ENCODE data around the gene POLR2M.

The POLR2M gene

DNA sequence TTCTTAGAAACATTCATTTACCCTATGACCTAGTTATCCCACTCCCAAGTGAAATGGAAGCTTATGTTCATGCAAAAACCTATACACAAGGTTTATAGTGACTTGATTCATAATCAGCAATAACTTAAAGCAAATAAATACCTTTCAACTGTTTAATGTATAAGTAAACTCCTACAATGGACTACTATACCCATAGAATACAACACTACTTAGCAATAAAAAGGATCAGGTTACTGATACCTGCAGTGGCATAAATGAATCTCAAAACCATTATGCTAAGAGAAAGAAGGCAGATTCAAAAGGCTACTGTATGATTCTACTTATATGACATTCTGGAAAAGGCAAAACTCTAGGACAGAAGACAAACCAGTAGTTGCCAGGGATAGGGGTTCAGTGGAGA lies 8.3 kb upstream of the POLR2M start:
- in situ Hi-C loops (cut with HindIII; ENCODE audit: low pct_unique_long_range_greater_than_20kb, low sequenced_read_pairs), result no loop called here
- no peak for TF ChIP-seq JUND (IDR thresholded peaks at IDR 0.05; ENCODE audit: low read depth)
- DNase-seq (ENCODE audit: low read depth in 1 of 2, low spot score in 1 of 2), result no peak

DNA sequence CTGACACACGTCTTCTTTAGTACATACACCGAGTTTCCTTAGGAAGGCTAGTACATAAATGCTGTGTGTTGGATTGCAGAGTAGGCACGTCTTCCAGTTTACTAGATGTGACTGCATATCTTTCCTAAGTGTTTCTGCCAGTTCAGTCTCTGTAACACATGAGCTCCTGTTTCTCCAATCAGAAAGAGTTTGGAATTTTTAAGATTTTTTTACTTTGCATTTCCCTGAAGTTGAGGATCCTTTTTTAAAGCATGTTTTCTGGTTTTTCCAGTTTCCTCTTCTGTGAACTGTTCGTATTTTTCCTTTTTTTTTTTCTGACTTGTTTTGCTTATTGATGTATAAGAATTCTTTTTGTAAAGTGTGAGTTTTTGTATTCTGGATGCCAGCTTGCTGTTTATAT lies 7.5 kb upstream of the POLR2M start:
- TF ChIP-seq JUND (IDR thresholded peaks at IDR 0.05; ENCODE audit: low read depth), result no peak
- no peak for DNase-seq (ENCODE audit: low read depth in 1 of 2, low spot score in 1 of 2)
- in situ Hi-C loops (cut with HindIII; ENCODE audit: low pct_unique_long_range_greater_than_20kb, low sequenced_read_pairs), result no loop called here

DNA sequence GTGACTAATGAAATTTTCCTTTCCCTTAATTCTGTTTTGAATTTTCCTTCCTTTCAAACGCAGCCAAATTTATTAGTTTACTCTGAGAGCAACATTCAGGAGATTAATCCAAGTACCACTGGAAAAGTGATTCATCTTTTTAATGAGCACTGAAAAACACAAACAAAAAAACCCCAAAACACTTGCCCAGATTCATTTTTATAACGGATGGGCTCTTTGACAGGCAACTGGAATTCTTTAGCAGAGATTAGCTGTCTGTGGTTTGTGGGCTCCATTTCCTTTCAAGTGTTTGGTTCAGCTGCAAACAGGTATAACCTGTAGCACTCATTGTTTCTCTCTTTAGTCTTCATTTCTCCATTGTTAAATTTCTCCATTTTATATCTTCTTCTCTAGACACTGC lies 3.1 kb upstream of the POLR2M start:
- TF ChIP-seq JUND (IDR thresholded peaks at IDR 0.05; ENCODE audit: low read depth), result no peak
- DNase-seq (ENCODE audit: low read depth in 1 of 2, low spot score in 1 of 2), result peak in 1 of 2 experiments; percentile 30
- in situ Hi-C loops (cut with HindIII; ENCODE audit: low pct_unique_long_range_greater_than_20kb, low sequenced_read_pairs), result no loop called here

DNA sequence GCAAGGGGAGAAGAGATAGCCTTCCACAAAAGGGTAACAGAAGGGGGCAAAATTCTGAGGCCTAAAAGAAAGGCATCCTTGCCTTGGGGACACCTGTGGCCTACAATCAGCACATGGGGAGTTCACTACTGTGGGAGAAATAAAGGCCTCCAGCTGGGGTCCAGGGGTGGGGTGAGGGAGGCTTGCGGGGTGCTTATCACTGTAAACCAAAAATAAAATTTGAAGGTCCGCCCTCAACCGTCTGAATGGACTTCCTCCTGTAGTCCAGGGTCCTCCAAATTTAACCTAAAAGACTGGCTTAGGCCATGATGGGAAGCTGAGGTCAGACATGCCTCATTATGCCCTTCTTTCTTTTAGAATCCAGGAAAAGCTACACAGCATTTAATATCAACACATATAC lies 2.1 kb upstream of the POLR2M start:
- no peak for TF ChIP-seq JUND (IDR thresholded peaks at IDR 0.05; ENCODE audit: low read depth)
- in situ Hi-C loops (cut with HindIII; ENCODE audit: low pct_unique_long_range_greater_than_20kb, low sequenced_read_pairs), result no loop called here
- DNase-seq (ENCODE audit: low read depth in 1 of 2, low spot score in 1 of 2), result no peak

DNA sequence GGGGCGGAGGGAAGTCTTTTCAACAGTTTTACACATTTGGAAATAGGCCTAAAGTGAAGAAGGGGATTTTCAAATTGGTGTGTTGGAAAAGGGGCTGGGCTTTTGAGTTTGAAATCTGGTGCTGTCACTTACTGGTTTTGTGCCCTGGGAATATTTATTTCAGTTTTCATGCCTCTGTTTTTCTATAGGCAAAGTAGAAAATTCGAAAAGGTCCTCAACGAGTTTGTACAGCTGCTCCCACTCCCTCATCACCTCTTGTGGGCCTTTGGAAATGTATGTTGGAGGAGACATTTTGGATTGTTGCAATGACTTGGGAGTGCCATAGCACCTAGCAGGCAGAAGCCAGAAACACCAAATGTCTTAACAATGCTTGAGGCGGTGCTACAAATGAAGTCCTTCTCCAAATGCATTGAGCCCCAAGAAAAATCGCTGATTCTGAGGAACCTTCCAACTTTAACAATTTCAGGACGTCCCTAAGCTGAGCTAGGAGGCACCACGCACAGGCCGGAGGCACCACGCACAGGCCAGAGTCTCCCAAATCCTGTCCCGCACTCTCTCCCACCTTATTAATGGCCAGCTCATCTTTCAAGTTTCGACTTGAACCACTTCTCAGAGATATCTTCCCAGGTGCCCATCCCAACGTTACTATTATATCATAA lies 639 bp upstream of the POLR2M start:
- in situ Hi-C loops (cut with HindIII; ENCODE audit: low pct_unique_long_range_greater_than_20kb, low sequenced_read_pairs), result no loop called here
- no peak for TF ChIP-seq JUND (IDR thresholded peaks at IDR 0.05; ENCODE audit: low read depth)
- DNase-seq (ENCODE audit: low read depth in 1 of 2, low spot score in 1 of 2), result no peak

DNA sequence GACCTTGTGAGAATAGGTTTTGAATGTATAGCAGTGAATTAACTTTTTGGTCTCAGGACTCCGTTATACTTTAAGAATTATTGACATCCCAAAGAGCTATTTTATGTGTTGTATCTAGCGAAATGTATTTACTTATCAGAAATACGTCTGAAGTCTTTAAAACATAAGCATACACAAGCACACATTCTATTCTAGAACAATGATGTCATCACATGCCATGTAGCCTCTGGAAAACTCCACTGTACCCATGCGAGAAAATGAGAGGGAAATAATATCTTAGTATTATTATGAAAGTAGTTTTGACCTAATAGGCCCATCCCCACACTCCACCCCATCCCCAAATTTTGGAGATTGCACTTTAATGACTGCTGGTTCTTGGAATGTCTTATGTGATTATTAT lies 1.5 kb downstream of the POLR2M start:
- no peak for TF ChIP-seq JUND (IDR thresholded peaks at IDR 0.05; ENCODE audit: low read depth)
- no peak for DNase-seq (ENCODE audit: low read depth in 1 of 2, low spot score in 1 of 2)
- in situ Hi-C loops (cut with HindIII; ENCODE audit: low pct_unique_long_range_greater_than_20kb, low sequenced_read_pairs), result no loop called here

DNA sequence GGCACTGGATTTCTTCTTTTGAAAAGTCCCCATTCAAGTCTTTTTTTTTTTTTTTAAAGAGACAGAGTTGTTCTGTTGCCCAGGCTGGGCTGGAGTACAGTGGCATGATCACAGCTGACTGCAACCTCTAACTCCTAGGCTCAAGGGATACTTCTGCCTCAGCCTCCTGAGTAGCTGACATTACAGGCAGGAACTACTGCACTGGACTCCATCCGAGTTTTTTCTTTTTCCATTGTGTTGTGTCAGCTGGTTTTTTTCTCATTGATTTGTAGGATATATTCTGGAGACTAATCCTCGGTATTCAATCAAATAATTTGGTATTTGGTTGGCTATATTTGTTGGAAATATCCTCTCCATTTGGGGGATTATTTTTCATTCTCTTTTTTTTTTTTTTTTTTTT lies 11.8 kb downstream of the POLR2M start:
- TF ChIP-seq JUND (IDR thresholded peaks at IDR 0.05; ENCODE audit: low read depth), result no peak
- in situ Hi-C loops (cut with HindIII; ENCODE audit: low pct_unique_long_range_greater_than_20kb, low sequenced_read_pairs), result no loop called here
- no peak for DNase-seq (ENCODE audit: low read depth in 1 of 2, low spot score in 1 of 2)

DNA sequence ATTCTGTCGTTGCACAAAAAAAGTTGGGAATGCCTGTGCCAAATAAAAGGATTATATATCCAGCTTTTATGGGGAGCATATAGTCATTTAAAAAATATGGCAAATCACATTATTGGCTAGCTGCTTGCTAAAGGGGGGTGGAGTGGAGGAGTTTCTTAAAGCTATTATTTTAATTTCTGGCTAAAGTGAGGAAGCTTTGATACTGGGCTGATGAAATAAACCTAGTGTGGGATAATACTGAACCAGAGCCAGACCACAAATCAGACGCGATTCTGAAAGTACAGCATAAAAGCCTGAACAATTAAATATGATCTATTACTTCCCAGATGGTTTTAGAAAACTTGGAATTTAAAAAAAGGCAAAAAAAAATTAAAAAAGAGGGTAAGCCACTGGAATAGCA lies 14.4 kb downstream of the POLR2M start:
- in situ Hi-C loops (cut with HindIII; ENCODE audit: low pct_unique_long_range_greater_than_20kb, low sequenced_read_pairs), result no loop called here

DNA sequence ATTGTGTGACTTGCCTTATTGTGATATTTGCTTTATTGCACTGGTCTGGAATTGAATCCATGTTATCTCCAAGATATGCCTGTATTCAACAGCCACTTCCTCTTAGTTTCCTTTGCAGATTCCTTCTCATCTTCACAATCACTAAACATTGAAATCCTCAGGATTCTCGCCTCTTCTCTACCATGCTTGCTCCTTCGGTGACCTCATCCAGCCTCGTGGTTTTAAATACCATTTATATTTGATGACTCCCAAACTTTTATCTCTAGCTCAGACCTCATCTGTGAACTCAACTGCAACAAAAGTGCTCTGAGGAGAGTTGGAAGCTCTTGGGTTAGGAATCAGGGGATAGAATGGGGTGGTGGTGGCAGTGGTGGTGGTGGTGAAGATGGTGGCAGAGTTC lies 19.9 kb downstream of the POLR2M start:
- no peak for DNase-seq (ENCODE audit: low read depth in 1 of 2, low spot score in 1 of 2)
- in situ Hi-C loops (cut with HindIII; ENCODE audit: low pct_unique_long_range_greater_than_20kb, low sequenced_read_pairs), result no loop called here
- no peak for TF ChIP-seq JUND (IDR thresholded peaks at IDR 0.05; ENCODE audit: low read depth)

More for the DNA sequence above, 14.4 kb downstream of the POLR2M start:
- DNase-seq (ENCODE audit: low read depth in 1 of 2, low spot score in 1 of 2), result no peak
- TF ChIP-seq JUND (IDR thresholded peaks at IDR 0.05; ENCODE audit: low read depth), result no peak

DNA sequence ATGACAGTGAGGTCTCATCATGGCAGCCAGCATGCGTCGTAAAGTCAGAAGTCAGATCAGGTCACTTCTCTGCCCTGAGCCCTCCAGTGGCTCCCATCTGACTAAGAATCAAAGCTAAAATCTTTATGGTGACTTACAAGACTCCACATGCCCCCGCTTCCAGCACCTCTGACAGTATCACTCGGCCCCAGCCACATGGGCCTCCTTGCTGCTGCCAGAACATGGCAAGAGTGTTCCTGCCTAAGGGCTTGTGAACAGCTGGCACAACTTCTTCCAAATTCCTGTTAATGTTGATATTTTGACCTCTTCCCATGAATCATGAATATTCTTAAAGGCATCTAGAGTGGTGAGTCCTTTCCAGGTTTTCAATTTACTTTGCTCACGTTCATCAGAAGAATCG lies 20.5 kb downstream of the POLR2M start:
- in situ Hi-C loops (cut with HindIII; ENCODE audit: low pct_unique_long_range_greater_than_20kb, low sequenced_read_pairs), result no loop called here
- no peak for TF ChIP-seq JUND (IDR thresholded peaks at IDR 0.05; ENCODE audit: low read depth)
- DNase-seq (ENCODE audit: low read depth in 1 of 2, low spot score in 1 of 2), result no peak

DNA sequence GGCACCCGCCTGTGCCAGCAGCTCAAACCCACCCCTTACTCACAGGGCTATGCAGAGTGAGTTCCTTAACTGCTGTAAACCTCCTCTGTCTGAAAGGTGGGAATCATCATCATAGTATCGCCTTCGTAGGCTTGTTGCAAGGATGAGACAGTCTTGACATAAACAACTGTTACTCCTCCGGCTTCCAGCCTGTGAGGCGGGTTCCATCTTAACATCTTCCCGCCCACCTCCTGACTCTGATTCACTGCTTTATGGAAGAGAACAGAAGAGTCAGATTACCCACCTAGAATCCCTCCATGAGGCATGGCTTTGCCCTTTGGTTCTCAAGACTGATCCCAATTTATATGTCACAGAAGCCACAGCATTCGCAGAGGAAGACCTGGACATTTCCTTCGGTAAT lies 21.9 kb downstream of the POLR2M start:
- no peak for TF ChIP-seq JUND (IDR thresholded peaks at IDR 0.05; ENCODE audit: low read depth)
- DNase-seq (ENCODE audit: low read depth in 1 of 2, low spot score in 1 of 2), result no peak
- in situ Hi-C loops (cut with HindIII; ENCODE audit: low pct_unique_long_range_greater_than_20kb, low sequenced_read_pairs), result no loop called here

DNA sequence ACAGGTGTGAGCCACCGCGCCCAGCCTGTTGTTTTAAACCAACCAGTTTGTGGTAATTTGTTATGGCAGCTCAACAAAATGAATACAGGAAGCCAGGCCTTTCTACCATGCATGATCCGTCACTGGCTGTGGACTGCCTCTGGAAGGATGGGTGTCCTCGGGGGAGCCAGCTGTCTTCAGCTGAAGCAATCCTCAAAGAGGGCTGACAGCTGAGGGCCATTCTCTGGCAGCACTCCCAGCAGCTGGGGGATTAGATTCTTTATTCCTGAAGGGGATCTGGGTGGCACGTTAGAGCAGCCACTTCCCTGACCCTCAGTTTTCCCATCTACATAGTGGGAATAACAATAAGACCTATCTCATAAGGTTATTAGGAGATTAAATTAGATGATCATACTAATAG lies 24.4 kb downstream of the POLR2M start:
- in situ Hi-C loops (cut with HindIII; ENCODE audit: low pct_unique_long_range_greater_than_20kb, low sequenced_read_pairs), result no loop called here
- no peak for TF ChIP-seq JUND (IDR thresholded peaks at IDR 0.05; ENCODE audit: low read depth)
- no peak for DNase-seq (ENCODE audit: low read depth in 1 of 2, low spot score in 1 of 2)

DNA sequence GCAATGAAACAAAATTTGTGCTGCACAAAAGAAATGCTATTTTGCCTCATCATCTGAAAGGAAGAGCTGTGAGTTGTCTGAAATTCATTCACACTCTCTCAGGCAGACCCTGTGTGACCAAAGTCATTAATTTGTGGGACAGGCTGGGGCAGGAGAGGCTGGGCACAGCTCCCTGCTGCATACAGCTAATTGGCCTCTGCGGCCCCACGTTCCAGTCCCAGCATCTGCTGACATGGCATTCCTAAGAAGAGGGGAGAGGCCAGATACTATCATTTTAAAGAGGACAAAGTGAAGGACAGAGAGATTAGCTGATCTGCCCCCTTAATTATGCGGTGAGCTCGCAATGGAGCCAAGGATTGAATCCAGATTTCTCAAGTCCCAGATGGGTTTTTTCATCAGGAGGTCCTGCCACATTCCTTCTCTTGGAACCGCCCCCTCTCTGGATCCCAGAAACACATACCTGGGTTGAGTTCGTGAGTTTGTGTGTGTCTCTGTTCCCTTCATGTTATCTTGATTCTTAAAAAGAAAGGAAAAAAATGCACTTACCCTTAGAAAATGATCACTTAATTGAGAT lies 25.1 kb downstream of the POLR2M start:
- in situ Hi-C loops (cut with HindIII; ENCODE audit: low pct_unique_long_range_greater_than_20kb, low sequenced_read_pairs), result no loop called here
- no peak for DNase-seq (ENCODE audit: low read depth in 1 of 2, low spot score in 1 of 2)

More for the DNA sequence above, 25.1 kb downstream of the POLR2M start:
- no peak for TF ChIP-seq JUND (IDR thresholded peaks at IDR 0.05; ENCODE audit: low read depth)

Measured in T47D (cell line).